ENCODE results near the gene ENOX2.

Gene ENOX2

GRCh38 chrX:130654409-130654950, 248.5 kb downstream of the ENOX2 start:
- H3K4me1 ChIP-seq (ENCODE audit: insufficient read depth, low read length, poor library complexity, severe bottlenecking) = no peaks in the 10 kb centered on the region
- TF ChIP-seq EZH2phosphoT487 (IDR thresholded peaks at IDR 0.05; ENCODE audit: borderline replicate concordance) (no peak), CTCF (conservative IDR thresholded peaks at IDR 0.05; ENCODE audit: low read length) (no peak)
- H3K9ac ChIP-seq (ENCODE audit: low read depth, low read length, poor library complexity, severe bottlenecking) = no peak overlapping the region
- H3K27me3 ChIP-seq (ENCODE audit: insufficient read depth, low read length, poor library complexity, severe bottlenecking) = no peaks in the 10 kb centered on the region
- H3F3A ChIP-seq (ENCODE audit: low read depth) = no peaks in the 10 kb centered on the region
- H3K36me3 ChIP-seq (ENCODE audit: insufficient read depth, low read length) = no peaks in the 10 kb centered on the region
- H4K20me1 ChIP-seq (ENCODE audit: insufficient read depth, low read length, poor library complexity, severe bottlenecking) = no peaks in the 10 kb centered on the region
- H3K4me2 ChIP-seq (ENCODE audit: low read depth, low read length, poor library complexity, severe bottlenecking) = no peak overlapping the region
- no peak overlapping the region for H3K4me3 ChIP-seq (ENCODE audit: low read length, poor library complexity, severe bottlenecking)
- H3K9me3 ChIP-seq (ENCODE audit: insufficient read depth, low read depth, low read length) = no peaks in the 10 kb centered on the region
- no peaks in the 10 kb centered on the region for H3K9me2 ChIP-seq (replicated peaks; ENCODE audit: low read depth, low read length)
- no peaks in the 10 kb centered on the region for H3K79me2 ChIP-seq (ENCODE audit: insufficient read depth, low read length)
- no peak overlapping the region for H2AFZ ChIP-seq (ENCODE audit: low read length)

- no peak for TF ChIP-seq CTCF (conservative IDR thresholded peaks at IDR 0.05; ENCODE audit: low read length)
- TF ChIP-seq EZH2phosphoT487 (IDR thresholded peaks at IDR 0.05; ENCODE audit: borderline replicate concordance) = no peak
- Histone ChIP-seq H3K4me2 (ENCODE audit: low read depth, low read length, poor library complexity, severe bottlenecking) (no peak overlapping the region), H3K4me3 (ENCODE audit: low read length, poor library complexity, severe bottlenecking) (no peak overlapping the region), H3K4me1 (ENCODE audit: insufficient read depth, low read length, poor library complexity, severe bottlenecking) (no peaks in the 10 kb centered on the region), H3K9ac (ENCODE audit: low read depth, low read length, poor library complexity, severe bottlenecking) (no peak overlapping the region), H2AFZ (ENCODE audit: low read length) (no peak overlapping the region), H3K36me3 (ENCODE audit: insufficient read depth, low read length) (no peaks in the 10 kb centered on the region), H4K20me1 (ENCODE audit: insufficient read depth, low read length, poor library complexity, severe bottlenecking) (no peaks in the 10 kb centered on the region), H3K27me3 (ENCODE audit: insufficient read depth, low read length, poor library complexity, severe bottlenecking) (no peaks in the 10 kb centered on the region), H3K9me3 (ENCODE audit: insufficient read depth, low read depth, low read length) (no peaks in the 10 kb centered on the region), H3F3A (ENCODE audit: low read depth) (no peaks in the 10 kb centered on the region), H3K9me2 (replicated peaks; ENCODE audit: low read depth, low read length) (no peaks in the 10 kb centered on the region), H3K79me2 (ENCODE audit: insufficient read depth, low read length) (no peaks in the 10 kb centered on the region)
Measured at GRCh38 chrX:130652824-130653578, 250.0 kb downstream of the ENOX2 start.

GRCh38 chrX:130649738-130650137, 253.3 kb downstream of the ENOX2 start:
- no peaks in the 10 kb centered on the region for H3K9me2 ChIP-seq (replicated peaks; ENCODE audit: low read depth, low read length)

More at GRCh38 chrX:130649738-130650137, 253.3 kb downstream of the ENOX2 start:
- Histone ChIP-seq H3K27me3 (ENCODE audit: insufficient read depth, low read length, poor library complexity, severe bottlenecking) (no peaks in the 10 kb centered on the region), H3K9me3 (ENCODE audit: insufficient read depth, low read depth, low read length) (no peaks in the 10 kb centered on the region), H3F3A (ENCODE audit: low read depth) (no peaks in the 10 kb centered on the region), H3K4me2 (ENCODE audit: low read depth, low read length, poor library complexity, severe bottlenecking) (no peak overlapping the region), H3K79me2 (ENCODE audit: insufficient read depth, low read length) (no peaks in the 10 kb centered on the region), H3K4me3 (ENCODE audit: low read length, poor library complexity, severe bottlenecking) (no peak overlapping the region), H3K9ac (ENCODE audit: low read depth, low read length, poor library complexity, severe bottlenecking) (no peak overlapping the region), H3K4me1 (ENCODE audit: insufficient read depth, low read length, poor library complexity, severe bottlenecking) (no peaks in the 10 kb centered on the region), H3K36me3 (ENCODE audit: insufficient read depth, low read length) (no peaks in the 10 kb centered on the region), H2AFZ (ENCODE audit: low read length) (no peak overlapping the region), H4K20me1 (ENCODE audit: insufficient read depth, low read length, poor library complexity, severe bottlenecking) (no peaks in the 10 kb centered on the region)
- TF ChIP-seq EZH2phosphoT487 (IDR thresholded peaks at IDR 0.05; ENCODE audit: borderline replicate concordance) (no peak), CTCF (conservative IDR thresholded peaks at IDR 0.05; ENCODE audit: low read length) (no peak)
